ENCODE results near the gene COL13A1. TPM values are rescaled to one million over a fixed set of nuclear protein-coding genes. Genes with fewer than 3 reads are reported as not detected.

COL13A1 gene
- total and polyA plus RNA-seq, 11 donors = 1.0 to 4.0 (median 1.7) TPM

DNA sequence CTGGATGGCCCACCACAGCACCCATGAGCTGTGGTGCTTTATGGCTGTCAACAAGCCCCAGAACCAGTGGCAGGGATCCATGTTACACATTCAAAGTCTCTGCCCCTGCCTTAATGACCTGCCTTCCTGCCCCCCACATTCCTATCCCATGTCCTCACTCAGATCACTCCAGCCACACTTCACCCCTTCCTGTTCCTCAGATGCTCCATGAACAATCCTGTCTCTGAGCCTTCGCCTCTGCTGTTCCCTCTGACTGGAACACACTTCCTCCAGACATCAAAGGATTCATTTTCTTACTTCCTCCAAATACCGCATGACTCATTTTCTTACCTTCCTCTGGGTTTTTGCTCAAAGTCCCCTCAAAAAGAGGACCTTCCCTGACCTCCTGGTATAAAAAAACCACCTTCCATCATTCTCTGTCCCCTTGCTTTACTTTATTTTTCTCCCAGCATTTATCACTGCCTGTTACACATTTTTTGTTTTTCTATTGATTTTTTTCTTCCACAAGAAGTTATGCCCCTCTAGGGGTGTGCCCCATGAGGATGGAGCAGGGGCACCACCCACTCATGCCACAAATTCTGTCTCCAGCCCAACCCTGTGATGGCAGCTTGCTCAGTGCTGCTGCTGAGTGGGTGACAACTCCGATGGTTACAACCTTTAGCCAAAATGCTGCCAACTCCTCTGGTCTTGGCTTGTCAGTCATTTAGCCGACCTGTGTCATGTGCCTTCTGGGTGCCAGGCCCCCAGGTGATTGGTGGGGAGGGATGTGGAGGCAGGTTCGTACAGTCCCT is 18.2 kb downstream of the COL13A1 start:
- Histone ChIP-seq H3K9me3 (no peaks in the 10 kb centered on the region), H3K27ac (no peak overlapping the region), H3K27me3 (no peaks in the 10 kb centered on the region), H3K4me3 (no peak overlapping the region), H3K4me1 (peaks cover 0 to 17% (median 0%) of the 10 kb centered on the region in 12 donors), H3K36me3 (no peaks in the 10 kb centered on the region)
- DNase-seq (no peak), ATAC-seq (no peak)
- 80 to 91% (median 89%) methylated on average over 4 to 5 of the region's 5 CpGs for WGBS, 4 donors
- TF ChIP-seq, protein P1, sequence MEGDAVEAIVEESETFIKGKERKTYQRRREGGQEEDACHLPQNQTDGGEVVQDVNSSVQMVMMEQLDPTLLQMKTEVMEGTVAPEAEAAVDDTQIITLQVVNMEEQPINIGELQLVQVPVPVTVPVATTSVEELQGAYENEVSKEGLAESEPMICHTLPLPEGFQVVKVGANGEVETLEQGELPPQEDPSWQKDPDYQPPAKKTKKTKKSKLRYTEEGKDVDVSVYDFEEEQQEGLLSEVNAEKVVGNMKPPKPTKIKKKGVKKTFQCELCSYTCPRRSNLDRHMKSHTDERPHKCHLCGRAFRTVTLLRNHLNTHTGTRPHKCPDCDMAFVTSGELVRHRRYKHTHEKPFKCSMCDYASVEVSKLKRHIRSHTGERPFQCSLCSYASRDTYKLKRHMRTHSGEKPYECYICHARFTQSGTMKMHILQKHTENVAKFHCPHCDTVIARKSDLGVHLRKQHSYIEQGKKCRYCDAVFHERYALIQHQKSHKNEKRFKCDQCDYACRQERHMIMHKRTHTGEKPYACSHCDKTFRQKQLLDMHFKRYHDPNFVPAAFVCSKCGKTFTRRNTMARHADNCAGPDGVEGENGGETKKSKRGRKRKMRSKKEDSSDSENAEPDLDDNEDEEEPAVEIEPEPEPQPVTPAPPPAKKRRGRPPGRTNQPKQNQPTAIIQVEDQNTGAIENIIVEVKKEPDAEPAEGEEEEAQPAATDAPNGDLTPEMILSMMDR (IDR thresholded peaks at IDR 0.05) = no peak
- no peak for TF ChIP-seq POLR2A (IDR thresholded peaks at IDR 0.05)
- intact Hi-C loops (cut with DNase I) = no loop called here

DNA sequence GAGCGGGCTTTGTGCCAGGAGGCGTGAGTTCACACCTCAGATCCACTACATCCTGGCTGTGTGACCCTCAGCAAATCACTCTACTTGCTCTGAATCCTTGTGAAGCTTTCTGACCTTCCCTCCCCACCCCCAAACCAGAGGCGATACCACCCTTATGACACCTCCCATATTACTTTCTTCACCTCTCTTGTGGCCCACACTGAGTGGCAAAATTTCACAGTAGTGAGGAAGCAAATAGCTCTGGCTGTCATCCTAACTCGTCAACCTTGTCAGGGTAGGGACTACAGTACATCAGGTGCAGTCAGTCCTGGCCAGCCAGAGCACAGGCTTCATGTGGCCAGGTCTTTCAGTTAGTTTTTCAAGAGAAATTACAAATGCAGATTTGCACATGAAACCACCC is 19.1 kb downstream of the COL13A1 start:
- TF ChIP-seq, protein P1 (IDR thresholded peaks at IDR 0.05) = no peak
- no peak for TF ChIP-seq POLR2A (IDR thresholded peaks at IDR 0.05)
- H3K27ac ChIP-seq = no peak overlapping the region
- no peak for ATAC-seq
- H3K9me3 ChIP-seq = no peaks in the 10 kb centered on the region
- H3K36me3 ChIP-seq = no peaks in the 10 kb centered on the region
- H3K4me3 ChIP-seq = no peak overlapping the region
- WGBS, 4 donors = 93 to 95% (median 94%) methylated on average over 4 of the region's 4 CpGs
- H3K4me1 ChIP-seq = peaks cover 0 to 21% (median 5%) of the 10 kb centered on the region in 12 donors
- DNase-seq = no peak
- intact Hi-C loops (cut with DNase I) = no loop called here
- no peaks in the 10 kb centered on the region for H3K27me3 ChIP-seq

DNA sequence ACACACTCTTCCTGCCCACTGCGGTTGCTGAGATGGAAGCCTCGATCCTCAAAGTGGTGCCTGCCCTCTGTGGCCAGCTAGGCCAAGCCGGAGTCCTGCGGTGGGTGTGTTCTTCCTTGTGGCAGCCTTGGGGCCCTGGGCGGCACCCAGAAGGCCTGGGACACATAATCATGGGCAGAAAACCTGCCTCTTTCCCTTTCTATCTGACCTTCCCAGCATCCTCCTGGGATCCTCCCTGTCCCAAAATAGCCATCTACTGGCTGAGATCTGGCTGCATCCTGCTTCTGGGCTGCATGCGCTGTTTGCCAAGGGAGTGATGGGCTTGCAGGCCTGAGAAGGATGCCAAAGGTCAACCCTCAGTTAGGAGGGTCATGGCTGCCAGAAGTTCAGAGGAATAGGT is 23.9 kb downstream of the COL13A1 start:
- Histone ChIP-seq H3K27ac (peak overlapping the region in 1 of 12 donors; percentile 32), H3K36me3 (no peaks in the 10 kb centered on the region), H3K4me3 (no peak overlapping the region), H3K4me1 (peaks cover 0 to 19% (median 7%) of the 10 kb centered on the region in 12 donors), H3K27me3 (no peaks in the 10 kb centered on the region), H3K9me3 (no peaks in the 10 kb centered on the region)
- DNase-seq = no peak
- intact Hi-C loops (cut with DNase I) = no loop called here
- WGBS, 4 donors = 58 to 69% (median 60%) methylated on average over 6 of the region's 6 CpGs
- no peak for TF ChIP-seq POLR2A (IDR thresholded peaks at IDR 0.05)
- TF ChIP-seq, protein P1 (IDR thresholded peaks at IDR 0.05) = no peak
- peak in 3 of 4 donors; percentile 47 to 65 (median 65) for ATAC-seq

DNA sequence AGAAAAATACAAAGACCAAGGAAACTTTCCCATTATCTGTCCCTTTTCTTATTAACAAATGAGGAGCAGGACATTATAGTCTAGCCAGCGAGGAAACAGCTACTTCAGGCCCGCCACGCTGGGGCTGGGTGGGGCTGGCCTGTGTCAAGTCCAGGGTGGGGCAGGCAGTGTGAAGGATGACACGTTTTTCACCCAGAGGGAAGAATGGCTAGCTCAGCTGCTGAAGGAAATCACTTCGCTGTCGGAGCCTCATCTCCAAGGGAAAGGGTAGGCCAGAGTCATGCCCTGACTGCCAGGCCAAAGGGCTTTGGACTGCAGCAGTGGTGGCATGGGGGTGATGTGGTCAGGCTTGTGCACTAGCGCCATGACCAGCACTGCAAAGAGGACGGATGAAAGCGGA is 24.4 kb downstream of the COL13A1 start:
- Histone ChIP-seq H3K36me3 (no peaks in the 10 kb centered on the region), H3K4me3 (no peak overlapping the region), H3K4me1 (peaks cover 0 to 19% (median 7%) of the 10 kb centered on the region in 12 donors), H3K27ac (peak overlapping the region in 2 of 12 donors; percentile 9 to 32), H3K9me3 (no peaks in the 10 kb centered on the region), H3K27me3 (no peaks in the 10 kb centered on the region)
- intact Hi-C loops (cut with DNase I) = no loop called here
- DNase-seq (no peak), ATAC-seq (peak in 2 of 4 donors; percentile 28 to 41)
- WGBS, 4 donors = 67 to 80% (median 74%) methylated on average over 9 of the region's 9 CpGs
- TF ChIP-seq, protein P1 (IDR thresholded peaks at IDR 0.05) = no peak
- TF ChIP-seq POLR2A (IDR thresholded peaks at IDR 0.05) = no peak
